Measurements from ENCODE around the gene DHX57.

GRCh38 chr2:38792751-38793150 is 83.0 kb downstream of the DHX57 start:
- no peak for TF ChIP-seq REST (IDR thresholded peaks at IDR 0.05; ENCODE audit: insufficient read depth in 1 of 2, low read depth in 2 of 2, low read length in 2 of 2)
- TF ChIP-seq POLR2AphosphoS5 (IDR thresholded peaks at IDR 0.05; ENCODE audit: low read depth, low read length): no peak
- no peak for TF ChIP-seq TAF1 (IDR thresholded peaks at IDR 0.05; ENCODE audit: borderline replicate concordance, insufficient read depth, low read length)
